GM12878 (cell line): ENCODE results near the gene SOST. TPM values are rescaled to one million over a fixed set of nuclear protein-coding genes. Genes with fewer than 3 reads are reported as not detected.

Experiments used
- ATAC-seq: fragments of 200-7000 bp; cut with Tn5 transposase; 3 replicates; pipeline ENCODE4 v1.9.1; 2020; ENCODE audit warnings: mild to moderate bottlenecking, moderate library complexity
- BruUV-seq: library from RNA; stranded (reverse); fragments of 400-500 nt; replicated peaks from 2 replicates; lab custom pipeline; 2021; lab: Mats Ljungman, UMichigan
- CTCF ChIA-PET: fragments of 300-600 bp; sonication (Branson Sonifier 250); formaldehyde crosslinking; extraction: SDS; loops from one replicate; lab custom pipeline; 2021; ENCODE audit warnings: inconsistent platforms; lab: Yijun Ruan, JAX
- POLR2A ChIA-PET: fragments of 350-600 bp; formaldehyde crosslinking; extraction: SDS; loops from one replicate; lab custom pipeline; 2021; ENCODE audit warnings: inconsistent platforms; lab: Charles Lee
- RAD21 ChIA-PET: fragments of 300-600 bp; sonication (Branson Sonifier 250); formaldehyde crosslinking; loops from one replicate; lab custom pipeline; 2023; ENCODE audit warnings: antibody characterized with exemption; ENCODE audit not compliant: unreplicated experiment; lab: Charles Lee
- SMC1A ChIA-PET: fragments of 300-600 bp; sonication (Branson Sonifier 250); formaldehyde crosslinking; loops from one replicate; lab custom pipeline; 2023; ENCODE audit not compliant: unreplicated experiment, uncharacterized antibody; lab: Charles Lee
- DNase-seq: peaks from one replicate; pipeline ENCODE4 v3.0.0-alpha.2; 2011; ENCODE audit warnings: low read depth, low spot score
- FAIRE-seq: peaks from 3 replicates; lab custom pipeline; 2011; peaks lifted over from hg19 to GRCh38; lab: Jason Lieb, UNC
- H2AFZ ChIP-seq: 2 replicates; pipeline ENCODE4 v1.6.0; 2011; ENCODE audit warnings: low read depth, low read length, control low read depth; ENCODE audit not compliant: control insufficient read depth
- H3K27ac ChIP-seq: 2 replicates; pipeline ENCODE4 v1.5.1; 2011; ENCODE audit warnings: control low read depth; ENCODE audit not compliant: control insufficient read depth, insufficient read depth
- H3K27me3 ChIP-seq, 2 experiments: replicated peaks in 1 of 2; 2 replicates each; pipeline versions ENCODE4 v1.6.0 to v1.6.1; 2011; ENCODE audit warnings: low read length in 1 of 2; ENCODE audit not compliant: control insufficient read depth in 2 of 2, insufficient read depth in 2 of 2
- H3K36me3 ChIP-seq, 2 experiments: 2 replicates each; pipeline ENCODE4 v1.5.1; 2011; ENCODE audit warnings: low read length in 1 of 2; ENCODE audit not compliant: control insufficient read depth in 2 of 2, insufficient read depth in 2 of 2
- H3K4me1 ChIP-seq: 2 replicates; pipeline ENCODE4 v1.6.1; 2011; ENCODE audit warnings: mild to moderate bottlenecking, low read length, moderate library complexity, mixed read lengths; ENCODE audit not compliant: control insufficient read depth, insufficient read depth
- H3K4me2 ChIP-seq: 2 replicates; pipeline ENCODE4 v1.6.0; 2011; ENCODE audit warnings: control low read depth; ENCODE audit not compliant: control insufficient read depth, insufficient read depth
- H3K4me3 ChIP-seq: fragments of 200-600 bp; sonication (generic); 2 replicates; pipeline ENCODE4 v1.5.1; 2016
- H3K79me2 ChIP-seq: 2 replicates; pipeline ENCODE4 v1.6.0; 2011; ENCODE audit warnings: low read length; ENCODE audit not compliant: control insufficient read depth, insufficient read depth
- H3K9ac ChIP-seq: 2 replicates; pipeline ENCODE4 v1.8.0; 2011; ENCODE audit warnings: low read length, control low read depth, mixed read lengths; ENCODE audit not compliant: control insufficient read depth, insufficient read depth
- H3K9me3 ChIP-seq: replicated peaks from 3 replicates; pipeline ENCODE4 v1.5.1; 2011; ENCODE audit warnings: mild to moderate bottlenecking, low read length; ENCODE audit not compliant: control insufficient read depth, insufficient read depth
- H4K20me1 ChIP-seq: 2 replicates; pipeline ENCODE4 v1.6.0; 2011; ENCODE audit not compliant: control insufficient read depth, insufficient read depth
- ATF7 ChIP-seq: fragments of 450-650 bp; IDR thresholded peaks from 2 replicates; pipeline ENCODE4 v1.6.1; 2016; ENCODE audit warnings: low read depth, mild to moderate bottlenecking
- NFXL1 ChIP-seq: fragments of 450-650 bp; IDR thresholded peaks from 2 replicates; pipeline ENCODE4 v1.6.1; 2017; ENCODE audit warnings: antibody characterized with exemption, mild to moderate bottlenecking, borderline replicate concordance
- POLR2AphosphoS2 ChIP-seq: IDR thresholded peaks from 2 replicates; pipeline ENCODE4 v1.6.1; 2011; ENCODE audit warnings: low read depth, mild to moderate bottlenecking, low read length, improper control_type of control experiment, moderate library complexity
- TARDBP ChIP-seq: IDR thresholded peaks from 2 replicates; pipeline ENCODE4 v1.6.1; 2016; ENCODE audit warnings: borderline replicate concordance
- TCF12 ChIP-seq: IDR thresholded peaks from 2 replicates; pipeline ENCODE4 v1.6.1; 2011; ENCODE audit warnings: low read depth, mild to moderate bottlenecking, low read length
- ZNF384 ChIP-seq: IDR thresholded peaks from 2 replicates; pipeline ENCODE4 v1.6.1; 2012; ENCODE audit warnings: low read depth, mild to moderate bottlenecking, low read length, improper control_type of control experiment, borderline replicate concordance
- WGBS: methylation state at CpG from one replicate; pipeline ENCODE4 v1.1.6; 2016; ENCODE audit warnings: low lambda C conversion rate; ENCODE audit not compliant: insufficient replicate concordance, insufficient coverage; ENCODE audit errors: missing lambda C conversion rate; 5-methylcytosine and 5-hydroxymethylcytosine counted together
- in situ Hi-C: fragments of 300-500 bp; cut with MboI; formaldehyde crosslinking; loops from 9 replicates; pipeline ENCODE4 v1.14.3; 2018; ENCODE audit warnings: mixed read lengths
- intact Hi-C: fragments of 100-400 bp; cut with micrococcal nuclease; formaldehyde crosslinking; loops from one replicate; pipeline ENCODE4 v1.14.2; 2022; ENCODE audit not compliant: unreplicated experiment
- polyA plus RNA-seq, 11 experiments: library from polyadenylated mRNA; depleted of rRNA in 4 of 11; unstranded in 6 of 11; stranded (reverse) in 5 of 11; fragments of >200 nt; fragmentation: Nextera tagmentation in 4 of 11; fragmentation: Illumina TruSeq in 1 of 11; extraction: Ambion mirVana in 4 of 11; extraction: Trizol in 1 of 11; gene quantifications; 1 replicate in 1 of 11; 2 replicates in 10 of 11; pipeline versions ENCODE4 v1.2.1 to v1.2.3, GENCODE V29; 2011 to 2016; ENCODE audit warnings: inconsistent platforms in 2 of 11, missing spikeins in 2 of 11, low read depth in 1 of 11
- total RNA-seq, 4 experiments: library from RNA; depleted of rRNA in 3 of 4; stranded (reverse); fragments of >200 nt in 3 of 4; fragmentation: Illumina TruSeq in 1 of 4; extraction: Trizol in 1 of 4; gene quantifications; 2 replicates each; pipeline versions ENCODE4 v1.2.1 to v1.2.3, GENCODE V29; 2013 to 2021
- TF ChIP-seq, protein P1 (sequence below): fragments of 450-650 bp; formaldehyde crosslinking; IDR thresholded peaks from 2 replicates; pipeline ENCODE4 v1.4.0; 2020; ENCODE audit warnings: mild to moderate bottlenecking, moderate library complexity

The SOST gene
- total and polyA plus RNA-seq, 10 of the 15 experiments (the other 5 are each of a cell fraction or from before 2014, with no cell fraction given): not detected

DNA sequence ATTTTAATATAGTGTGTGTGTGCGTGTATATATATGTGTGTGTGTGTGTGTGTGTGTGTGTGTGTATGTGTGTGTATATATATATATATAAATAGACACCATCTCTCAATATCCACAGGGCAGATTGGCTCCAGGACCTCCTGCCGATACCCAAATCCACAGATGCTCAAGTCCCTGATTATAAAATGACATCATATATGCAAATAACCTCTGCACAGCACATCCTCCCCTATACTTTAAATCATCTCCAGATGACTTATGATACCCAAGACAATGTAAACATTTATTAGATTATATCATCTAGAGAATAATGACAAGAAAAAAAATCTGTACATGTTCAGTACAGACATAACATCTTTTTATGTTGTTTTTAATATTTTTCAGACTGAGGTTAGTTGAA, 12.4 kb upstream of the SOST start:
- Histone ChIP-seq H3K4me2 (no peak overlapping the region), H2AFZ (no peak overlapping the region), H3K4me1 (peaks cover 7% of the 10 kb centered on the region), H3K79me2 (no peaks in the 10 kb centered on the region), H3K27me3 (no peaks in the 10 kb centered on the region), H4K20me1 (no peaks in the 10 kb centered on the region), H3K9me3 (no peaks in the 10 kb centered on the region), H3K4me3 (no peak overlapping the region), H3K36me3 (no peaks in the 10 kb centered on the region; a peak in 1 of 4 replicates), H3K27ac (no peak overlapping the region), H3K9ac (no peak overlapping the region)
- no peak for ATAC-seq
- DNase-seq: no peak
- ChIA-PET SMC1A (no interaction called here), RAD21 (no interaction called here), CTCF (interaction anchor here (1.0 kb wide), 1 partner anchor 78 kb away, joined by 3 read pairs; no protein-coding TSS in a partner anchor), POLR2A (no interaction called here)
- no TSS peak for BruUV-seq
- in situ Hi-C loops (no loop called here), intact Hi-C loops (no loop called here)
- no peak for FAIRE-seq
- WGBS: 100% methylated on average over 2 of the region's 2 CpGs
- TF ChIP-seq NFXL1 (no peak), ZNF384 (no peak), ATF7 (no peak), POLR2AphosphoS2 (no peak), TARDBP (no peak), TCF12 (no peak)
- TF ChIP-seq, protein P1, sequence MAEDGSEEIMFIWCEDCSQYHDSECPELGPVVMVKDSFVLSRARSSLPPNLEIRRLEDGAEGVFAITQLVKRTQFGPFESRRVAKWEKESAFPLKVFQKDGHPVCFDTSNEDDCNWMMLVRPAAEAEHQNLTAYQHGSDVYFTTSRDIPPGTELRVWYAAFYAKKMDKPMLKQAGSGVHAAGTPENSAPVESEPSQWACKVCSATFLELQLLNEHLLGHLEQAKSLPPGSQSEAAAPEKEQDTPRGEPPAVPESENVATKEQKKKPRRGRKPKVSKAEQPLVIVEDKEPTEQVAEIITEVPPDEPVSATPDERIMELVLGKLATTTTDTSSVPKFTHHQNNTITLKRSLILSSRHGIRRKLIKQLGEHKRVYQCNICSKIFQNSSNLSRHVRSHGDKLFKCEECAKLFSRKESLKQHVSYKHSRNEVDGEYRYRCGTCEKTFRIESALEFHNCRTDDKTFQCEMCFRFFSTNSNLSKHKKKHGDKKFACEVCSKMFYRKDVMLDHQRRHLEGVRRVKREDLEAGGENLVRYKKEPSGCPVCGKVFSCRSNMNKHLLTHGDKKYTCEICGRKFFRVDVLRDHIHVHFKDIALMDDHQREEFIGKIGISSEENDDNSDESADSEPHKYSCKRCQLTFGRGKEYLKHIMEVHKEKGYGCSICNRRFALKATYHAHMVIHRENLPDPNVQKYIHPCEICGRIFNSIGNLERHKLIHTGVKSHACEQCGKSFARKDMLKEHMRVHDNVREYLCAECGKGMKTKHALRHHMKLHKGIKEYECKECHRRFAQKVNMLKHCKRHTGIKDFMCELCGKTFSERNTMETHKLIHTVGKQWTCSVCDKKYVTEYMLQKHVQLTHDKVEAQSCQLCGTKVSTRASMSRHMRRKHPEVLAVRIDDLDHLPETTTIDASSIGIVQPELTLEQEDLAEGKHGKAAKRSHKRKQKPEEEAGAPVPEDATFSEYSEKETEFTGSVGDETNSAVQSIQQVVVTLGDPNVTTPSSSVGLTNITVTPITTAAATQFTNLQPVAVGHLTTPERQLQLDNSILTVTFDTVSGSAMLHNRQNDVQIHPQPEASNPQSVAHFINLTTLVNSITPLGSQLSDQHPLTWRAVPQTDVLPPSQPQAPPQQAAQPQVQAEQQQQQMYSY (CRISPR knock-in tag): no peak
- TF ChIP-seq, all 136 proteins: peak for 0
